H1 (cell line): Measurements from ENCODE around the gene CDC42BPB. TPM values are rescaled to one million over a fixed set of nuclear protein-coding genes. Genes with fewer than 3 reads are reported as not detected.

Experiments
- GABPA ChIP-seq: IDR thresholded peaks from 2 replicates; pipeline ENCODE4 v1.6.1; 2011; ENCODE audit warnings: mild to moderate bottlenecking, low read length, moderate library complexity, borderline replicate concordance; ENCODE audit not compliant: insufficient read depth
- polyA plus RNA-seq, 7 experiments: library from polyadenylated mRNA; depleted of rRNA in 3 of 7; stranded (reverse) in 5 of 7; unstranded in 2 of 7; fragments of >200 nt in 5 of 7; fragments of 200-250 nt in 2 of 7; gene quantifications; 1 replicate in 5 of 7; 2 replicates in 1 of 7; 4 replicates in 1 of 7; pipeline versions ENCODE4 v1.2.1 to v1.2.3, GENCODE V29; 2011 to 2013; ENCODE audit warnings: missing spikeins in 2 of 7, mixed read lengths in 2 of 7
- total RNA-seq: library from RNA; stranded (reverse); fragmentation: NEBNext Ultra II Directional; extraction: Animal tissue kit (Norgen Biotek cat#: 25700); gene quantifications from 2 replicates; pipeline ENCODE4 v1.2.1, GENCODE V29; 2021
- TF ChIP-seq, protein P1 (sequence below), 3 experiments: IDR thresholded peaks; 1 replicate in 2 of 3; 2 replicates in 1 of 3; pipeline versions ENCODE4 v1.5.1 to v1.6.1; 2011; ENCODE audit warnings: low read length in 3 of 3, mild to moderate bottlenecking in 3 of 3, inconsistent platforms in 2 of 3, low read depth in 1 of 3, moderate library complexity in 1 of 3; ENCODE audit not compliant: insufficient read depth in 1 of 3; ENCODE audit errors: control extremely low read depth in 1 of 3

Gene CDC42BPB
- total and polyA plus RNA-seq, 2 of the 8 experiments (the other 6 are each of a cell fraction or from before 2014, with no cell fraction given): 51.2 to 88.2 TPM

DNA sequence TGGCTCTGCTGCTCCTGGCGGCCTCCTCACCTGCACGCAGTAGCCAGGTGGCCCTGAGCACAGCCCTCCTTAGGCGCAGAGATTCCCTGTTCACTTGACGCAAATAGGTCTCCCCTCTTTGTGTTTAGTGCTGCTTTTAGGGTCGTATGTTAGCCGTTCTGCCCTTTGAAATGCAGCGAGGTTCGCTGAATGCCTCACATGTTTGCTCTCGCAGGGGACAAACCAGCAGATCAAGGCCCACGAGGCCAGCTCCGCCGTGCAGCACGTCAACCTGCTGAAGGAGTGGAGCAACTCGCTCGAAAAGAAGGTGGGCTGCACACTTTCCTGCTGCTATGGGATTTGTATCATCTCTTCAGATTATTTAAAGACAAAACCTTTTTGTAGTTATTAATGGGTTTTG, 166.2 kb downstream of the CDC42BPB start (continued):
- TF ChIP-seq, protein P1, sequence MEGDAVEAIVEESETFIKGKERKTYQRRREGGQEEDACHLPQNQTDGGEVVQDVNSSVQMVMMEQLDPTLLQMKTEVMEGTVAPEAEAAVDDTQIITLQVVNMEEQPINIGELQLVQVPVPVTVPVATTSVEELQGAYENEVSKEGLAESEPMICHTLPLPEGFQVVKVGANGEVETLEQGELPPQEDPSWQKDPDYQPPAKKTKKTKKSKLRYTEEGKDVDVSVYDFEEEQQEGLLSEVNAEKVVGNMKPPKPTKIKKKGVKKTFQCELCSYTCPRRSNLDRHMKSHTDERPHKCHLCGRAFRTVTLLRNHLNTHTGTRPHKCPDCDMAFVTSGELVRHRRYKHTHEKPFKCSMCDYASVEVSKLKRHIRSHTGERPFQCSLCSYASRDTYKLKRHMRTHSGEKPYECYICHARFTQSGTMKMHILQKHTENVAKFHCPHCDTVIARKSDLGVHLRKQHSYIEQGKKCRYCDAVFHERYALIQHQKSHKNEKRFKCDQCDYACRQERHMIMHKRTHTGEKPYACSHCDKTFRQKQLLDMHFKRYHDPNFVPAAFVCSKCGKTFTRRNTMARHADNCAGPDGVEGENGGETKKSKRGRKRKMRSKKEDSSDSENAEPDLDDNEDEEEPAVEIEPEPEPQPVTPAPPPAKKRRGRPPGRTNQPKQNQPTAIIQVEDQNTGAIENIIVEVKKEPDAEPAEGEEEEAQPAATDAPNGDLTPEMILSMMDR (IDR thresholded peaks at IDR 0.05; ENCODE audit: control extremely low read depth in 1 of 3, insufficient read depth in 1 of 3, low read depth in 1 of 3, low read length in 3 of 3): no peak
- no peak for TF ChIP-seq GABPA
